Endothelial cell (in vitro differentiated cells): ENCODE measurements around the gene C11orf52. TPM values are rescaled to one million over a fixed set of nuclear protein-coding genes. Genes with fewer than 3 reads are reported as not detected.
A peak's percentile ranks its signal among the peaks of the same experiment; 100 is the strongest.

ENCODE experiments used
- DNase-seq: peaks from one replicate; pipeline ENCODE4 v3.0.0; 2021; ENCODE audit warnings: low spot score
- H3K27ac Mint-ChIP-seq: one replicate; pipeline ENCODE4 v1.8.0; 2021; ENCODE audit warnings: mixed read lengths, inconsistent platforms; ENCODE audit not compliant: unreplicated experiment
- H3K27me3 Mint-ChIP-seq: one replicate; pipeline ENCODE4 v1.8.0; 2021; ENCODE audit warnings: mild to moderate bottlenecking, moderate library complexity, mixed read lengths, inconsistent platforms; ENCODE audit not compliant: unreplicated experiment
- H3K36me3 Mint-ChIP-seq: one replicate; pipeline ENCODE4 v1.8.0; 2021; ENCODE audit warnings: mild to moderate bottlenecking, low read depth, mixed read lengths, inconsistent platforms; ENCODE audit not compliant: unreplicated experiment
- H3K4me1 Mint-ChIP-seq: one replicate; pipeline ENCODE4 v1.8.0; 2021; ENCODE audit warnings: mild to moderate bottlenecking, mixed read lengths, inconsistent platforms; ENCODE audit not compliant: unreplicated experiment
- H3K4me3 Mint-ChIP-seq: one replicate; pipeline ENCODE4 v1.8.0; 2021; ENCODE audit warnings: mild to moderate bottlenecking, mixed read lengths, inconsistent platforms; ENCODE audit not compliant: unreplicated experiment
- H3K9me3 Mint-ChIP-seq: one replicate; pipeline ENCODE4 v1.8.0; 2021; ENCODE audit warnings: mixed read lengths, inconsistent platforms; ENCODE audit not compliant: unreplicated experiment
- CTCF ChIP-seq: fragments of 200-600 bp; sonication (generic); IDR thresholded peaks from one replicate; pipeline ENCODE4 v1.5.0; 2021; ENCODE audit warnings: antibody characterized with exemption; ENCODE audit not compliant: unreplicated experiment
- total RNA-seq: library from RNA; stranded (reverse); fragmentation: NEBNext Ultra II Directional; extraction: Animal tissue kit (Norgen Biotek cat#: 25700); gene quantifications from one replicate; pipeline ENCODE4 v1.2.1, GENCODE V29; 2021; ENCODE audit not compliant: unreplicated experiment

C11orf52 gene
- total RNA-seq, 1 donor from 2014 or later = 2.8 TPM

GRCh38 chr11:111960916-111961315, 42.2 kb downstream of the C11orf52 start:
- no peak overlapping the region for H3K4me3 Mint-ChIP-seq
- TF ChIP-seq CTCF = no peak
- no peaks in the 10 kb centered on the region for H3K27me3 Mint-ChIP-seq
- H3K36me3 Mint-ChIP-seq = peaks cover 9% of the 10 kb centered on the region
- no peaks in the 10 kb centered on the region for H3K9me3 Mint-ChIP-seq
- no peak for DNase-seq
- H3K4me1 Mint-ChIP-seq = no peaks in the 10 kb centered on the region
- no peak overlapping the region for H3K27ac Mint-ChIP-seq

DNA sequence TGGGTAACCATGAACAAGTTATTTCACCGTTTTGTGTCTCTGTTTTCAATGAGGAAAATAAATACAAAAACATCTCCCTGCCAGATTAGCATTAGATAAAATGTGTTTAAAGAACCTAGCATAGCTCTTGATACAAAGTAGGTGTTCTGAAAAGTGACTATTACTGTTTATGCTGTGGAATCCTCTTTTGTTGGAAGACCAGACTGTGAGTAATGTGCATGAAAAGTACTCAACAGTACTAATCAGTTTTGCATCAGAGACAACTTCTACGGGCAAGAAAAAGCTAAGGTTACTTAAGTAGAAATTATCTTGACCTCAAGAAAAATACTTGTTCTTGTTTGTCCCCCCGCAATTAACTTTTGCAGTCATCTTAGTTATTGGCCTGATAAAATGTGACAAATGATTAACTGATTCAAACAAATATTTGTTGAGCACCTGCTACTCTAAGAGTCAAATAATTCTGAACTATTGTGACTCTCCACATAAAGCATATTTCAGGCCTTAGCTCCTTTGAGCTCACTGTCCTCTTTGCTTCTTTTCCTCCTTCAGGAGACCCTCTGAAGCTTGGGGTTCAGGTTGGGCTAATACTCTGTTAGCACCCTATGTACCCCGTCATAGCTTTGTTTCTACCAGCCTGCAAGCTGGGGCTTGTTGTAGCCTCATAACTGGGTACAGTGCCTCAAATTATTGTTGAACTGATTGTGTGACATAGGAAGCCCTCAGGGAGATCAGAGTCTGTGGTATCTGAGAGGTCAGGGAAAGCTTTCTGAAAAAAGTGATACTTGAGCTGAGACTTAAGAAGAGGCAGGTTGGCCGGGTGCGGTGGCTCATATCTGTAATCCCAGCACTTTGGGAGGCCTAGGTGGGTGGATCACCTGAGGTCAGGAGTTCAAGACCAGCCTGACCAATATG, 42.9 kb downstream of the C11orf52 start:
- H3K9me3 Mint-ChIP-seq = no peaks in the 10 kb centered on the region
- no peak overlapping the region for H3K27ac Mint-ChIP-seq
- no peak for DNase-seq
- H3K4me1 Mint-ChIP-seq = peaks cover 1% of the 10 kb centered on the region
- H3K36me3 Mint-ChIP-seq = peaks cover 9% of the 10 kb centered on the region
- TF ChIP-seq CTCF = no peak
- H3K27me3 Mint-ChIP-seq = no peaks in the 10 kb centered on the region
- H3K4me3 Mint-ChIP-seq = no peak overlapping the region

DNA sequence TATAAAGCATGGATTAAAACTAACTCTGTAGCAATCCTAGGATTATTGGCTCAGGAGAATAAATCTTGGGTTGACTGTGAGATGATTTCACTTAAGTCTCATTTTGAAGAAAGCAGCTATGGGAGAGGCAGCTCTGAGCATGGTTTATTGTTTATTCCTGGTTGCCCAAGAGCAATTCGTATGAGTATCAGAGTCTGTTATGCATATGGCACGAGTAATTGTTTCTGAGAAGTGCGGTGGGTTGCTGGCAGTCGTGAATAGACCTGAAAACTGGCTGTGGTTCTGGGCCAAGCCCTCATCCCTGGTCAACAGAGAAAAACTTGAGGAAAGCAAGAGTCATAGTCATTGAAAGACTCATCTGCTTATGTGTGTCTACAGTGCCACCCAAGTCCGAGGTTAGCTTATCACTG, 45.2 kb downstream of the C11orf52 start:
- no peak for TF ChIP-seq CTCF
- peaks cover 5% of the 10 kb centered on the region for H3K36me3 Mint-ChIP-seq

GRCh38 chr11:111966678-111967077, 48.0 kb downstream of the C11orf52 start:
- peaks cover 11% of the 10 kb centered on the region for H3K4me1 Mint-ChIP-seq
- no peak for DNase-seq
- no peak for TF ChIP-seq CTCF
- H3K36me3 Mint-ChIP-seq = peaks cover 10% of the 10 kb centered on the region
- H3K4me3 Mint-ChIP-seq = peak overlapping the region; percentile 6
- H3K27ac Mint-ChIP-seq = no peak overlapping the region
- peaks cover 1% of the 10 kb centered on the region for H3K27me3 Mint-ChIP-seq
- H3K9me3 Mint-ChIP-seq = no peaks in the 10 kb centered on the region

More for the DNA sequence above, 45.2 kb downstream of the C11orf52 start:
- Mint-ChIP-seq H3K4me1 (peaks cover 11% of the 10 kb centered on the region), H3K4me3 (no peak overlapping the region), H3K9me3 (no peaks in the 10 kb centered on the region), H3K27ac (no peak overlapping the region), H3K27me3 (no peaks in the 10 kb centered on the region)
- no peak for DNase-seq

DNA sequence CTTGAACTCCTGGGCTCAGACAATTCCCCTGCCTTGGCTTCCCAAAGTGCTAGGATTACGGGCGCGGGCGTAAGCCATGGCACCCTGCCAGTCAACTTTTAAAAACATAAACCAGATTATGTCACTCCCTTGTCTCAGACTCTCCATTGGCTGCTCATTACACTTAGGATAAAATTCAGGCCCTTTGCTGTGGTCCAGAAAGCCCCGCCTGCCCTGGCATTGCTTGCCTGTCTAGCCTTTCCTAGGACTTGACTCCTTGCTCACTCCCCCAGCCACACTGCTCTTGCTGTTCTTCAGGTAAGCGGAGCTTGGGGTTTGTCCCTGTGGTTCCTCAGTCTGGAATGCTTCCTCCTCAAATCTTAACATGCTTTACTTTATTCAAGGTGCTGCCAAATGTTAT, 48.9 kb downstream of the C11orf52 start:
- Mint-ChIP-seq H3K36me3 (peaks cover 10% of the 10 kb centered on the region), H3K27ac (no peak overlapping the region), H3K9me3 (no peaks in the 10 kb centered on the region), H3K4me3 (no peak overlapping the region), H3K4me1 (peaks cover 11% of the 10 kb centered on the region), H3K27me3 (peaks cover 2% of the 10 kb centered on the region)
- DNase-seq = no peak
- TF ChIP-seq CTCF = no peak
